Hematopoietic multipotent progenitor cell treated with erythropoietin and hydrocortisone succinate and interleukin-3 and kit ligand, for 4 days (in vitro differentiated cells): ENCODE results near the gene PDE4D.

Experiments
- DNase-seq: peaks from one replicate; pipeline ENCODE4 v3.0.0-alpha.2; 2015

PDE4D gene

GRCh38 chr5:59189472-59190244, 703.9 kb downstream of the PDE4D start:
- no peak for DNase-seq

- DNase-seq = peak; percentile 90
These were observed 704.9 kb downstream of the PDE4D start for GRCh38 chr5:59188419-59189225.

- peak; percentile 18 for DNase-seq
These were observed 705.7 kb downstream of the PDE4D start for GRCh38 chr5:59187857-59188256.

- DNase-seq = no peak
These were observed 706.9 kb downstream of the PDE4D start for GRCh38 chr5:59186623-59187022.

- no peak for DNase-seq
These were observed 707.7 kb downstream of the PDE4D start for GRCh38 chr5:59185757-59186385.

GRCh38 chr5:59184769-59185168, 708.8 kb downstream of the PDE4D start:
- DNase-seq = no peak

- no peak for DNase-seq
These were observed 710.8 kb downstream of the PDE4D start for GRCh38 chr5:59182760-59183159.

- DNase-seq = no peak
These were observed 713.0 kb downstream of the PDE4D start for GRCh38 chr5:59180515-59180914.

- no peak for DNase-seq
These were observed 713.8 kb downstream of the PDE4D start for GRCh38 chr5:59179704-59180103.

- no peak for DNase-seq
These were observed 715.0 kb downstream of the PDE4D start for GRCh38 chr5:59178482-59178881.

GRCh38 chr5:59178071-59178470, 715.5 kb downstream of the PDE4D start:
- no peak for DNase-seq

- DNase-seq = no peak
These were observed 715.9 kb downstream of the PDE4D start for GRCh38 chr5:59177644-59178043.

GRCh38 chr5:59174248-59174844, 719.2 kb downstream of the PDE4D start:
- peak; percentile 83 for DNase-seq

- DNase-seq = peak; percentile 63
These were observed 719.9 kb downstream of the PDE4D start for GRCh38 chr5:59173578-59173977.

- no peak for DNase-seq
These were observed 722.4 kb downstream of the PDE4D start for GRCh38 chr5:59171131-59171530.

- DNase-seq = no peak
These were observed 723.8 kb downstream of the PDE4D start for GRCh38 chr5:59169768-59170150.

GRCh38 chr5:59169081-59169767, 724.3 kb downstream of the PDE4D start:
- no peak for DNase-seq

- DNase-seq = no peak
These were observed 725.5 kb downstream of the PDE4D start for GRCh38 chr5:59168067-59168466.

GRCh38 chr5:59164041-59164830, 729.3 kb downstream of the PDE4D start:
- DNase-seq = no peak

- DNase-seq = no peak
These were observed 732.1 kb downstream of the PDE4D start for GRCh38 chr5:59161221-59162105.
